Osteoblast (primary cell): Measurements from ENCODE around the gene CDH6. TPM values are rescaled to one million over a fixed set of nuclear protein-coding genes. Genes with fewer than 3 reads are reported as not detected.
A peak's percentile ranks its signal among the peaks of the same experiment; 100 is the strongest.

Experiments
- DNase-seq: peaks from one replicate; pipeline ENCODE4 v3.0.0; 2011; ENCODE audit warnings: low spot score, mixed read lengths; ENCODE audit not compliant: insufficient read length; ENCODE audit errors: missing footprints
- H2AFZ ChIP-seq: 2 replicates; pipeline ENCODE4 v1.6.0; 2011; ENCODE audit warnings: mild to moderate bottlenecking, low read length
- H3K27ac ChIP-seq: 2 replicates; pipeline ENCODE4 v1.5.1; 2011; ENCODE audit warnings: mild to moderate bottlenecking, low read depth, low read length, moderate library complexity
- H3K27me3 ChIP-seq: 2 replicates; pipeline ENCODE4 v1.6.0; 2012; ENCODE audit warnings: mild to moderate bottlenecking, control low read depth, inconsistent platforms, low read length, moderate library complexity; ENCODE audit not compliant: insufficient read depth
- H3K36me3 ChIP-seq: 2 replicates; pipeline ENCODE4 v1.5.1; 2011; ENCODE audit warnings: mild to moderate bottlenecking, low read length, control low read depth, moderate library complexity; ENCODE audit not compliant: insufficient read depth
- H3K4me1 ChIP-seq: 2 replicates; pipeline ENCODE4 v1.5.1; 2011; ENCODE audit warnings: mild to moderate bottlenecking, low read length, control low read depth, moderate library complexity; ENCODE audit not compliant: insufficient read depth
- H3K4me2 ChIP-seq: 2 replicates; pipeline ENCODE4 v1.6.0; 2011; ENCODE audit warnings: mild to moderate bottlenecking, low read length; ENCODE audit not compliant: insufficient read depth
- H3K4me3 ChIP-seq: fragments of 200-600 bp; sonication (generic); 3 replicates; pipeline ENCODE4 v1.5.1; 2012; ENCODE audit warnings: mild to moderate bottlenecking, low read length, inconsistent platforms; ENCODE audit not compliant: insufficient read depth
- H3K79me2 ChIP-seq: 2 replicates; pipeline ENCODE4 v1.6.0; 2012; ENCODE audit warnings: mild to moderate bottlenecking, low read length, control low read depth, inconsistent platforms; ENCODE audit not compliant: insufficient read depth
- H3K9me3 ChIP-seq: 2 replicates; pipeline ENCODE4 v1.5.1; 2011; ENCODE audit warnings: low read depth, low read length, control low read depth
- H4K20me1 ChIP-seq: 2 replicates; pipeline ENCODE4 v1.6.0; 2012; ENCODE audit warnings: mild to moderate bottlenecking, low read length, control low read depth; ENCODE audit not compliant: insufficient read depth
- CTCF ChIP-seq: IDR thresholded peaks from 2 replicates; pipeline ENCODE4 v1.5.1; 2011; ENCODE audit warnings: mild to moderate bottlenecking, low read depth, low read length, moderate library complexity; ENCODE audit errors: extremely low read depth
- total RNA-seq: library from RNA; depleted of rRNA; stranded (reverse); fragments of >200 nt; gene quantifications from 2 replicates; pipeline ENCODE4 v1.2.3, GENCODE V29; 2012

Gene CDH6
- total RNA-seq, 1 donor = 16.3 TPM

- no peak overlapping the region for H3K4me3 ChIP-seq
- H3K36me3 ChIP-seq = no peaks in the 10 kb centered on the region
- H4K20me1 ChIP-seq = no peaks in the 10 kb centered on the region
- peaks cover 10% of the 10 kb centered on the region for H3K27me3 ChIP-seq
- no peak overlapping the region for H3K4me2 ChIP-seq
- TF ChIP-seq CTCF = no peak
- DNase-seq = no peak
- no peak overlapping the region for H3K27ac ChIP-seq
- H3K4me1 ChIP-seq = peaks cover 7% of the 10 kb centered on the region
- H3K79me2 ChIP-seq = no peaks in the 10 kb centered on the region
- no peak overlapping the region for H2AFZ ChIP-seq
- no peaks in the 10 kb centered on the region for H3K9me3 ChIP-seq
Observed at GRCh38 chr5:31269259-31269658, 75.8 kb downstream of the CDH6 start.

- no peak for DNase-seq
- Histone ChIP-seq H3K36me3 (no peaks in the 10 kb centered on the region), H3K4me3 (no peak overlapping the region), H3K9me3 (no peaks in the 10 kb centered on the region), H3K4me2 (no peak overlapping the region), H3K27me3 (peaks cover 10% of the 10 kb centered on the region), H3K27ac (no peak overlapping the region), H3K4me1 (peaks cover 7% of the 10 kb centered on the region), H3K79me2 (no peaks in the 10 kb centered on the region), H2AFZ (no peak overlapping the region), H4K20me1 (no peaks in the 10 kb centered on the region)
- peak; percentile 51 for TF ChIP-seq CTCF
Observed at GRCh38 chr5:31270396-31270795, 76.9 kb downstream of the CDH6 start.

- H3K79me2 ChIP-seq = no peaks in the 10 kb centered on the region
- peaks cover 7% of the 10 kb centered on the region for H3K4me1 ChIP-seq
- TF ChIP-seq CTCF = no peak
- H2AFZ ChIP-seq = peak overlapping the region; percentile 42
- no peak overlapping the region for H3K27ac ChIP-seq
- H3K4me3 ChIP-seq = no peak overlapping the region
- H4K20me1 ChIP-seq = no peaks in the 10 kb centered on the region
- H3K4me2 ChIP-seq = no peak overlapping the region
- H3K27me3 ChIP-seq = peaks cover 10% of the 10 kb centered on the region
- H3K36me3 ChIP-seq = no peaks in the 10 kb centered on the region
- DNase-seq = no peak
- H3K9me3 ChIP-seq = no peaks in the 10 kb centered on the region
Observed at GRCh38 chr5:31271567-31271966, 78.1 kb downstream of the CDH6 start.

GRCh38 chr5:31273161-31273560 is 79.7 kb downstream of the CDH6 start:
- DNase-seq = no peak
- peak overlapping the region; percentile 79 for H3K4me2 ChIP-seq
- H3K4me3 ChIP-seq = no peak overlapping the region

More at GRCh38 chr5:31273161-31273560, 79.7 kb downstream of the CDH6 start:
- no peaks in the 10 kb centered on the region for H3K79me2 ChIP-seq
- H3K9me3 ChIP-seq = no peaks in the 10 kb centered on the region
- H3K36me3 ChIP-seq = no peaks in the 10 kb centered on the region
- peak overlapping the region; percentile 97 for H2AFZ ChIP-seq
- H4K20me1 ChIP-seq = no peaks in the 10 kb centered on the region
- H3K27ac ChIP-seq = no peak overlapping the region
- H3K27me3 ChIP-seq = peaks cover under 1% of the 10 kb centered on the region
- no peak for TF ChIP-seq CTCF
- peaks cover 7% of the 10 kb centered on the region for H3K4me1 ChIP-seq
